CD4-positive, alpha-beta T cell treated with Interleukin-21 for 1 hour (primary cell): ENCODE measurements around the gene ANGEL2.

ENCODE experiments used
- DNase-seq: peaks from one replicate; pipeline ENCODE4 v3.0.0-alpha.2; 2020

Gene ANGEL2

DNA sequence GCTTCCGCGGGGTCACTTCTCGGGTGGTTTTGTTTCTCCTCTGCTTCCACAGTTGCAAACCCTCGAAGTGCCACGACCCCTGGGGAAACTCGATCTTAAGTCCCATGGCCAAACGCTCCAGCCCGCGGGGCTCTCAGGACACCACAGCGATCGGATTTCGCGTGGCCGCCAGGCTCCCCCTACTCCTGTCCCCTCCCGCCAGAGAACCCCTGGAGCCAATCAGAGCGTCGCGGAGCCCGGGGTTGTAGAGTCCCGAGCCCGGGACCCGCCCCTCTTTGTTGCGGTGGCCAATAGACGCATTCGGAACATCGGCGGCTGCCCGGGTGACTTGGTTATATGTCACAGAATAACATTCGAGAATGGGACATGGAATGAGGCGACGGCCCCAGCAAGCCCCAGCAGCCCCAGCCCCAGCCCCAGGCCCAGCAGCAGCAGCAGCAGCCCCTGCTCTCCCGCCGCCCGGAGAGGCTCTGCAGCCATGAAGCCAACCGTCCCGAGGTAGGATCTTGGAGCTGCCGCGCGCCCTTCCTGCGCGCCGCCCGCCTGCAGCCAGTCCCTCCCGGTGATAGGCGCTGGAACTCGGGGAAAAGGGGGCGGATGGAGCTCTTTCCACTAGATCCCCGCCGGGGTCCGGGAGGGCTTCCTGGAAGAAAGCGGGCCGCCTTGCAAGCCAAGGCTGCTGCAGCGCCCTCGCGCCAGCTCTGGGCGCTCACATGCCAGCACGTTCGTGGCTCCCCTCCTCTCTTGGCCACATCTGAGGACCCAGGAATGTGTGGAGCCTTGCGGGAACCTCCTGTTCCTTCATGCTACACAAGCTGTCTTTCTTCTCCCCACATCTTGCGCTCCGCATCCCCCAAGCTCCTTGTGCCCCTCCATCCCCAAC lies 65.2 kb downstream of the ANGEL2 start, which contains the start of gene VASH2:
Gene VASH2, plus strand, starts transcription at position 299 of the 883 bp plus-strand sequence. CDS start 1,002 bp downstream, outside the sequence.
- peak; percentile 56 for DNase-seq

DNA sequence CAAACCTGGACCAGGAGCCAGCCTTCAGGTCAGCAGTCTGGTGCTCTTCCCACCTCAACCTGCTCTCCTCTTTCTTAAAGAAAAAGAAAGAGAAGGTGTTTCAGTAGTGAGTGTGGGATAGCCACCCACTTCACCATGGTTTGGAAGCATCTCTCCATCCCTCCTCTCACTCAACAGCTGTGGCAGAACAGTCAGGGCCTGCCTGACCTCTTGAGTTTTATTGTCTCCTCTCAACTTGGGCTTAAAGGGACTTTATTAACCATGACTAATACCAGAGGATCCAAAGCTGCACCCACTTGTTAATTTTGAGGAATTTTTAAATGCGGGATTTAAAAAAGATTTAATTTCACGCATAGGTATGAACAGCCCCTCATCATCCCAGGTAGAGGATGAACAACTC lies 65.9 kb downstream of the ANGEL2 start:
- no peak for DNase-seq

GRCh38 chr1:212946872-212947271 lies 68.8 kb downstream of the ANGEL2 start:
- no peak for DNase-seq

DNA sequence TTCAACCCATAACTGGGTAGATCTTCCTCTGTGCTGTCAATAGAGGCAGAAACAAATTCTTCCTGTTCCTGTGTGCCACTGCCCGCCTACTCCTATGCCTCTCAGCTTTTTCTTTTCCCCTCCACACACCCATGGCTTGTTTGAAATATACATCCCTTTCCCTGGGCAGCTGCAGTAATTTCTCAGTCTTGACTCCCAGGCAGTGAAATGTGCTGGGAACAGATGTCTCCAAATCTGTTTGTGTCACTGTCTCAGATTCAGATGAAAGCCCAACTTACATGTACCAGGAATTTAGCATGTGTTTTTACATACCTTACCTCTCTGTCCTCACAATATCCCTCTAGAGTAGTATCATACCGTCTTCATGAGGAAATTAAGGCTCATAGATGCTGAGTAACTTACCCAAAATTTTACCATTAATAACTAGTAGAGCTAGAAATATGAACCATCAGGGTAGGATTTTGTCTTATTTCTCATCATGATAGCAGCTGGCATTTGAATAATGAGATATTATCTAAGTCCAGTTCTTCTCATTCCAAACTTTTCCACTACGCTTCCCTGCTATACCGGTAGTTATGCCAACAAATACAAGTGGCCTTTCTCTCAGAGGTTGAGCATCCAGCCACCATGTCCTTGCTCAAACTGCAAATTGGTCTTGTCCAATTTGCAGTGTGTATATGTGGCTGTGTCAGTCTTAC lies 70.1 kb downstream of the ANGEL2 start:
- DNase-seq = no peak

GRCh38 chr1:212945056-212945455 lies 70.6 kb downstream of the ANGEL2 start:
- DNase-seq = no peak

GRCh38 chr1:212944229-212944901 lies 71.3 kb downstream of the ANGEL2 start:
- no peak for DNase-seq

GRCh38 chr1:212943393-212943710 lies 72.3 kb downstream of the ANGEL2 start:
- DNase-seq = no peak

DNA sequence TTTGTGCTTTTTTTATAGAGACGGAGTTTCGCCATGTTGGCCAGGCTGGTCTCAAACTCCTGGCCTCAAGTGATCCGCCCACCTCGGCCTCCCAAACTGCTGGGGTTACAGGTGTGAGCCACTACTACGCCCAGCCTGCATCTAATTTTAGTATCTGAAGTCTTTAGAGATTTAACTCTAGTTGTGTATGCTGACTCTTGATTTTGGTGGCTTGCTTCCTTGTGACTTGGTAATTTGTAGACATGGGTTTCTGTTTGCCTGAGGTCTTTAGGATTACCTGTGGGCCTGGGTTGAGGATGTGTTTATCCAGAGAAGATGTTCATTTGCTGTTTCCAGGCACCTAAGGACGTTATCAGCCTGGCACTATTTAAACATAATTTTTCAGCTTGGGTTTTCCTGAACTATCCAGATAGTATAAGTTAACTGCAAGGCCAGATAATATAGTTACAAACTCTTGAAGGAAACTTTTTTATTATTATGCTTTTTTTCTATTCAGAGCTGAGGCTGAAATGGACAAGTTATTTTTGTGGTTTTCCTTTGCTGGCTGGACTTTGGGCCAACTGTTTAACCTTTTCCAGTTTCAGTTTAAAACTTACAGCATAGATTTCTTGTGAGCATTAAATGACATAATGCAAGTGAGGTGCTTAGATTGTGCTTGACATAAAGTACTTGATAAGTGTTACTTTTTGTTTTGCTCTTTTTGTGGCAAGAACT lies 72.8 kb downstream of the ANGEL2 start:
- DNase-seq = no peak
